ENCODE results near the gene DUOX1. TPM values are rescaled to one million over a fixed set of nuclear protein-coding genes. Genes with fewer than 3 reads are reported as not detected.

Gene DUOX1
- total and polyA plus RNA-seq, 9 of the 15 experiments (the other 6 are each of a cell fraction or from before 2014, with no cell fraction given), result 0.01 to 0.22 (median 0.01) TPM; not detected in 6

DNA sequence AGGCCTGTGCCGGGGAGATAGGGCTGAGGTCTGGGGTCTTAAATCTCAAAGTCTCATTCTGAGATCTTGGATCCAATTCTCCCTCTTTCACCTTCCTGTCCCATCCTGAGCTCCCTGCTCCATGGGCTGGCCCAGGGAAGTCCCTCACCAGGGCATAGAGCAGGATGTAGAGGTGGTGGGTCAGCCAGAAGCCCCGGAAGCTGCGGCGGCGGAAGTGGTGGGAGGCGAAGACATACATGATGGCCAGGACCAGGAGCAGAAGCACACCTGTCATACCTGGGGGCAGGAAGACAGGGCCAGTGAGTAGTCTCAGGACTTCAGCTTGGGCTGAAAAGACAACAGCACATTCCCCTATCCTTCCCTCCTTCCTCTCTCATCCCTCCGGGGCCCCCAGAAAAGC is 32.3 kb upstream of the DUOX1 start (continued):
- no peak for TF ChIP-seq DEAF1 (CRISPR knock-in tag; IDR thresholded peaks at IDR 0.05)

- no peak for TF ChIP-seq CAMTA2 (CRISPR knock-in tag; conservative IDR thresholded peaks at IDR 0.05)
- no peak for TF ChIP-seq PHTF2 (CRISPR knock-in tag; IDR thresholded peaks at IDR 0.05)
- no peak for TF ChIP-seq PHF20 (IDR thresholded peaks at IDR 0.05; ENCODE audit: partially characterized antibody)
- TF ChIP-seq MCM5 (IDR thresholded peaks at IDR 0.05; ENCODE audit: low read depth), result no peak
- in situ Hi-C loops (cut with MboI) (loop anchor here (25.0 kb wide), 1 partner anchor 137 kb away; the partner anchor contains the start of gene TERB2), intact Hi-C loops (cut with micrococcal nuclease) (no loop called here)
- Histone ChIP-seq H3K27ac (ENCODE audit: extremely low read depth, low read depth, low read length) (no peak overlapping the region), H3K9ac (ENCODE audit: insufficient read depth in 1 of 2, low read depth in 2 of 2, low read length in 2 of 2) (no peak overlapping the region), H3K4me3 (no peak overlapping the region), H3K4me2 (ENCODE audit: insufficient read depth, low read length) (no peak overlapping the region), H4K20me1 (replicated peaks; ENCODE audit: control insufficient read depth, insufficient read depth, low read length) (no peaks in the 10 kb centered on the region; the same call in 1 of the 2 replicates), H3K9me3 (replicated peaks; ENCODE audit: control insufficient read depth, insufficient read depth, low read depth, low read length) (no peaks in the 10 kb centered on the region), H2AFZ (ENCODE audit: low read depth, low read length) (no peak overlapping the region), H3K36me3 (ENCODE audit: control insufficient read depth, insufficient read depth, low read length) (no peaks in the 10 kb centered on the region), H3K9me1 (ENCODE audit: control insufficient read depth, insufficient read depth, low read length) (no peaks in the 10 kb centered on the region), H3K79me2 (ENCODE audit: control insufficient read depth, insufficient read depth, low read length) (no peaks in the 10 kb centered on the region), H3K4me1 (replicated peaks in 1 of 2; ENCODE audit: control insufficient read depth in 2 of 2, insufficient read depth in 2 of 2, low read length in 2 of 2) (peaks cover 0 to 2% of the 10 kb centered on the region in 2 experiments; a peak in 3 of 5 replicates), H3K27me3 (ENCODE audit: control insufficient read depth in 2 of 2, insufficient read depth in 2 of 2, low read length in 2 of 2) (peaks cover 0 to 8% of the 10 kb centered on the region in 2 experiments; a peak in 3 of 5 replicates)
- BruUV-seq (replicated peaks), result no TSS peak
- FAIRE-seq (no peak), ATAC-seq (no peak), DNase-seq (ENCODE audit: extremely low read depth in 1 of 4, low spot score in 3 of 4) (no peak)
- WGBS (ENCODE audit: insufficient coverage, low coverage, missing lambda C conversion rate), result 23% methylated on average over 23 of the region's 23 CpGs
- ChIA-PET CTCF (ENCODE audit: low intra/inter-chr PET ratio) (no interaction called here), POLR2A (no interaction called here)
Measured at GRCh38 chr15:45099549-45100165, 30.1 kb upstream of the DUOX1 start.
